ENCODE data around the gene KLC3. TPM values are rescaled to one million over a fixed set of nuclear protein-coding genes. Genes with fewer than 3 reads are reported as not detected.

The KLC3 gene
- polyA plus RNA-seq, 1 of the 3 experiments (the other 2 are of a cell fraction): 1.2 TPM

GRCh38 chr19:45321848-45322247 is 18.7 kb upstream of the KLC3 start:
- H3K9ac ChIP-seq: no peak overlapping the region
- H3F3A ChIP-seq (replicated peaks; ENCODE audit: insufficient read depth): no peaks in the 10 kb centered on the region
- H3K36me3 ChIP-seq (replicated peaks in 1 of 2; ENCODE audit: control insufficient read depth in 1 of 2, insufficient read depth in 2 of 2, low read length in 1 of 2): no peaks in the 10 kb centered on the region
- CTCF ChIA-PET: interaction anchor here (1.8 kb wide), 1 partner anchor 17 kb away, joined by 6 read pairs; no protein-coding TSS in a partner anchor
- H3K79me2 ChIP-seq (ENCODE audit: insufficient read depth): no peaks in the 10 kb centered on the region
- H2AFZ ChIP-seq (ENCODE audit: low read depth): no peak overlapping the region
- no peak overlapping the region for H3K27ac ChIP-seq (ENCODE audit: low read depth in 2 of 2, low read length in 1 of 2)
- H3K9me3 ChIP-seq: no peaks in the 10 kb centered on the region
- peaks cover 19% of the 10 kb centered on the region for H3K27me3 ChIP-seq (ENCODE audit: insufficient read depth)
- WGBS (ENCODE audit: low lambda C conversion rate): 80% methylated on average over 2 of the region's 7 CpGs
- POLR2A ChIA-PET: no interaction called here
- H3K9me2 ChIP-seq: no peaks in the 10 kb centered on the region
- H3K4me2 ChIP-seq: no peak overlapping the region
- DNase-seq: no peak
- no peak overlapping the region for H3K4me3 ChIP-seq (ENCODE audit: low read depth in 2 of 2, low read length in 1 of 2)
- H4K20me1 ChIP-seq (ENCODE audit: insufficient read depth): no peaks in the 10 kb centered on the region
- TF ChIP-seq USF2 (IDR thresholded peaks at IDR 0.05; ENCODE audit: borderline replicate concordance, low read depth, low read length): no peak
- TF ChIP-seq SMC3 (IDR thresholded peaks at IDR 0.05; ENCODE audit: low read depth, low read length): no peak
- TF ChIP-seq TCF12 (IDR thresholded peaks at IDR 0.05): no peak
- no peak for TF ChIP-seq RAD21 (IDR thresholded peaks at IDR 0.05; ENCODE audit: low read length)
- TF ChIP-seq PBX3 (IDR thresholded peaks at IDR 0.05): no peak
- TF ChIP-seq CHD2 (IDR thresholded peaks at IDR 0.05; ENCODE audit: low read length, partially characterized antibody): no peak
- no peak for TF ChIP-seq EZH2phosphoT487 (IDR thresholded peaks at IDR 0.05; ENCODE audit: borderline replicate concordance, low read depth)
- no peak for TF ChIP-seq TEAD4 (IDR thresholded peaks at IDR 0.05; ENCODE audit: borderline replicate concordance, insufficient read depth)
- TF ChIP-seq RCOR1 (IDR thresholded peaks at IDR 0.05; ENCODE audit: low read length): no peak
- no peak for TF ChIP-seq NFIC (IDR thresholded peaks at IDR 0.05; ENCODE audit: borderline replicate concordance)
- no peak for TF ChIP-seq RXRA (IDR thresholded peaks at IDR 0.05; ENCODE audit: borderline replicate concordance, low read depth)
- no peak for TF ChIP-seq JUND (IDR thresholded peaks at IDR 0.05)
- TF ChIP-seq MAX (IDR thresholded peaks at IDR 0.05; ENCODE audit: low read depth): no peak
- TF ChIP-seq REST (IDR thresholded peaks at IDR 0.05; ENCODE audit: low read depth, low read length): no peak
- TF ChIP-seq ELF1 (IDR thresholded peaks at IDR 0.05): no peak
- no peak for TF ChIP-seq MEF2A (IDR thresholded peaks at IDR 0.05; ENCODE audit: borderline replicate concordance, low read depth)
- TF ChIP-seq GABPA (IDR thresholded peaks at IDR 0.05; ENCODE audit: low read depth): no peak
- peaks cover 0 to 5% of the 10 kb centered on the region in 2 experiments; a peak in 1 of 4 replicates for H3K4me1 ChIP-seq (ENCODE audit: control insufficient read depth in 1 of 2, insufficient read depth in 2 of 2, low read depth in 1 of 2, low read length in 1 of 2)

Measured in SK-N-SH (cell line).